T follicular helper cell (primary cell): ENCODE data around the gene GRPEL2.

Experiments used
- DNase-seq: peaks from one replicate; pipeline ENCODE4 v3.0.0-alpha.2; 2020; ENCODE audit warnings: low read depth

Gene GRPEL2

GRCh38 chr5:149357370-149358293, 12.3 kb downstream of the GRPEL2 start, which contains the start of gene PCYOX1L:
TSS of gene PCYOX1L (plus strand) at chr5:149358046. CDS start at chr5:149358069, 23 bp downstream.
- peak; percentile 91 for DNase-seq

DNA sequence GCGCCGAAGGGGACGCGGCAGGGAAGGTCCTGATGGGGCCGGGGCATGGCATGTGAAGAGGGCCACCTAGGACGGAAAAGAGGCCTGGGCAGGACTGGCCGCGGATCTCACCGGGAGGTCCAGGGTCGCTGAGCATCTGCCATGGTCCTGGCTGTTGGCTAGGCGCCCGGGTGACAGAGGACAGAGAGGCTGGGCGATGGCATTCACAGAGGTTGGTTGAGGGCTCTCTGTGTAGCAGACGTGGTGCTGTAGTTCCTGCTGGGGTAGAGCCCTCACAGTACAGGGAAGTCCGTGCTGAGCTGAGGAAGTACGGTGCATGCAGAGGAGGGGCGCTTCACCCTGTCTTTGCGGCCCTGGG, 13.0 kb downstream of the GRPEL2 start:
- DNase-seq = peak; percentile 18

GRCh38 chr5:149358868-149359495, 13.7 kb downstream of the GRPEL2 start:
- DNase-seq = no peak

GRCh38 chr5:149360272-149360671, 15.0 kb downstream of the GRPEL2 start:
- no peak for DNase-seq

DNA sequence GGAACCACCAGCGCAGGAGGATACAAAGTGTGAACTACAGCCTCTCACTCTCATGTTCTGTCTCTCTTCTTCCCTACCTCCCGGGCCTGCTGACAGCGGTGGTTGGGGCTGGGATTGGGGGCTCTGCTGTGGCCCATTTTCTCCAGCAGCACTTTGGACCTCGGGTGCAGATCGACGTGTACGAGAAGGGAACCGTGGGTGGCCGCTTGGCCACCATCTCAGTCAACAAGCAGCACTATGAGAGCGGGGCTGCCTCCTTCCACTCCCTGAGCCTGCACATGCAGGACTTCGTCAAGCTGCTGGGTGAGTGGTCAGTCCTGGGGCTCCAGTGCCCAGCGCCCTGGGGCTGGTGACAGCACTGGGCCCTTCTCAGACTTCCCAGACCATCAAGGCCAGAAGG, 17.2 kb downstream of the GRPEL2 start:
- no peak for DNase-seq

GRCh38 chr5:149363358-149363757, 18.1 kb downstream of the GRPEL2 start:
- DNase-seq = no peak

- DNase-seq = no peak
These were observed 18.6 kb downstream of the GRPEL2 start for GRCh38 chr5:149363936-149364335.

DNA sequence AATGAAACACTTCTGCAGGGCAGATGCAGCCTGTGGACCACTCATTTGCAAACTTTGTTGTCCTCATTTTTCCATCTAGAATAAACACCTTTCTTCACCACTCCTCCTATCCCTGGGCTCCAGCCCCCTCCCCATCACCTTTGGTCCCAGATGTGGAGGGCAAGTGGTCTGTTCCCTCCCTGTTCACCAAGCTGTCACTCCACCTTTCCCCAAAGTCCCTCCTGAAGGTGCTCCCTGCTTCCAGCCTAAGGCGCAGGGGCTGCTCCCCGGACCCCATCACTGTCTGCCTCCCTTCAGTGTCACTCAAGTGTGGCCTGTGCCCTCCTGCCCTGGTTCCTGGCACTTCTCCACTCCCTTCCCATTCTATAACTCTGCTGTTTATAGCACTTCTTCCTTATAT, 19.4 kb downstream of the GRPEL2 start:
- DNase-seq = no peak

DNA sequence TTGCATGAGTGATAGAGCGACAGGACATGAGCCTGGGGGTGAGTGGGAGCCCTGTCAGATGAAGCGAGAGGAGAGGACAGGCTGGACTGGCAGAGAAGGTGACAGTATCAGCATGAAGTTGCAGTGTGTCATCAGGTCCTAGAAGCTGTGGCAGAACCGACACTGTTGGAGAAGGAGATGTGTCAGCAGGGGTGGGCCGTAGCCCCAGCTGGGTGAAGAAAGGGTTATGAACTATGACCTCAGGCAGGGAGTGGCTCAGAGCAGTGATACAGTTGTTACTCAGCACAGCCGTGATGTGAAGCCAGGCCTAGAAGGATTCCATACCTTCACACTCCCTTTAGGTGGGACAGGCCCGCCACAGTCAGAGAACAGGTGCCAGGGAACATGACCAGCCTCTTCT, 20.1 kb downstream of the GRPEL2 start:
- no peak for DNase-seq

GRCh38 chr5:149366169-149366729, 20.9 kb downstream of the GRPEL2 start:
- no peak for DNase-seq

DNA sequence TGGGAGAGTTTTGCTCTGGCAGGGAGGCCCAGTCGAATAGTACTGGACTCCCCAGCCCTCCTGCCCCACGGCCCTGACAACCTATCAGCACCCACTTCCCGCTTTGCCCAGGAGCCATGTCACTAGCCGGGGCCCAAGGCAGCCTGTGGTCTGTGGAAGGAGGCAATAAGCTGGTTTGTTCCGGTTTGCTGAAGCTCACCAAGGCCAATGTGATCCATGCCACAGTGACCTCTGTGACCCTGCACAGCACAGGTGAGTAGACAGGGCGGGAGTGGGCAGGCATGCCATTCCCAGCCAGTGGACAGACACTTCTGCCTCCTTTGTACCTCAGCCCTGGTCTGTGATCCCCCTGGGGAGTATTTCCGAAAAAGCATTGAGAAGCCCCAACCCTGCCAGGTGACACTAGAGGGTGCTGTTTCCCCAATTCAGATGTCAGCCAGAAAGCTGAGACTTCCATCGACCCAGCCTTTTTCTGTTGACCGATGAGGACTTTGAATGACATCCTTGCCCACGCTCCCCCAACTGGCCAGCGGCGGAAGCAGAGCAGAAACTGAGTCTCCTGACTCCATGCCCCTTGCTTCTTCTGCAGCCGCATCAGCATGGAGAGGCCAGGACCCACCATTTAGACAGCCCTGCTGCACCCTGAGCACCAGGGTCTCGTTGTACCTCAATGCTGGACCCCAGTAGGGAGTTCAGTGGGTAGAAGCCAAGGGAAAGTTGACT, 22.1 kb downstream of the GRPEL2 start:
- peak; percentile 35 for DNase-seq

GRCh38 chr5:149367972-149368645, 22.8 kb downstream of the GRPEL2 start:
- no peak for DNase-seq

DNA sequence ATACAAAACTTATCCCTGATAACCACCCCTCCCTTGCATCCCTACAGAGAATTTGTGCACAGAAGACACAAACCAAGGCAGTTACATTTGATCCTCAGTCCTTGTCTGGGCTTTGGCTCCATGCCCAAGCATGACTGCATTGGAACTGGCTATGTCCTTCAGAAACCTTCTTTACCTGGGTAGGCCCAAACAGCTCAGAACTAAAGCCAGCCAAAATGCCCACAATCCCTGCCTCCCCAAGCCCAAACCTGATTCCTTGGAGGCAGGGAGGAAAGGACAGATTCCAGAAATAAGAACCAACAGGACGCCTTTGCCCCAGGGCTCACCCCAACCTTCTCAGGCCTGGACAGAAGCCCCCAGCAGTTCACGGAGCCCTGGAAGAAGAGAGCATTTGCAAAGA, 25.6 kb downstream of the GRPEL2 start:
- no peak for DNase-seq

GRCh38 chr5:149371296-149371962, 26.1 kb downstream of the GRPEL2 start:
- peak; percentile 53 for DNase-seq

DNA sequence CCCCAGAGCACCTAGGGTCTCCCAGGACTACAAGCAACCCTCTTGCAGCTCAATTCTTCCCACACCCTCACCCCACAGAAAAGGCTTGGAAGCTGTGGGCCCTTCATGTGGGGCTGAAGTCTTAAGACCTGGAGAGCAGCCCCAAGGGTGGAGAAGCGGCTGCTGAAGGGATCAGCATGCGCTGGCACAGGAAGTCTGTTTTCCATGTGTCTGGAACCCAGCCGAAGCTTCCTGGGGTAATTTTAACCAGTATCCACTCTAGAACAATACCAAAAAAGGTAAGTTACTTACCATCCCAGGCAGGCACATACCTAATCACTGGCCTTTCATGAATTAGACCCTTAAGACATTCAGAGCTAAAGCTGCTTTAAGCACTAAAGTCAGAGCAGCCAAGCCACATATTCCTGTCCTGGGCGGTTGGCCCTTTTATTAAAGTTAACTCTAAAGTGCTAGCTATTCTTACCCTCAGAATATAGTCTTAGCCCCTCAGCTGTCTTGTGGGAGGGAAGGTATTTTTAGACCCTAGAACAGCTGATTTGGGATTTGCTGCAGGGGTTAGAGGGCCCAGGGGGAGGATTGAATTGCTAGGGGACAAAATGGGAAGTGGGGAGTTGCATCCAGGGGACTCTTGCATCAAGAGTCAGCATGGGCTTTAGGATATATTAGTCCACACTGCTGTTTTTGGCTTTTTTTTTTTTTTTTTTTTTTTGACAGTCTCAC, 26.9 kb downstream of the GRPEL2 start:
- DNase-seq = no peak

DNA sequence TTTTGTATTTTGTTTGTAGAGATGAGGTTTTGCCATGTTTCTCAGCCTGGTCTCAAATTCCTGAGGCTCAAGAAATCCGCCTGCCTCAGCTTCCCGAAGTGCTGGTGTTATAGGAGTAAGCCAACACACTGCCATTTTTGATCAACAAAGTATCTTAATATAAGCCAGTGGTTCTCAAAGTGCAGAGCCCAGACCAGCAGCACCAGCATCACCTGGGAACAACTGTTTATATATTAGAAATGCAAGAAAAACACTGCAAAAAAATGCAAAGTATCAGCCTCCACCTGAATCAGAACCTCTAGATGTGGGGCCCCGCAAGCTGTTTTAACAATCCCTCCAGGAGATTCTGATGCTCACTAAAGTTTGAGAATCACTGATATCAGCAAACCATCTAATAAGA, 27.6 kb downstream of the GRPEL2 start:
- no peak for DNase-seq

GRCh38 chr5:149374303-149374702, 29.0 kb downstream of the GRPEL2 start:
- DNase-seq = no peak

GRCh38 chr5:149374801-149375200, 29.5 kb downstream of the GRPEL2 start:
- no peak for DNase-seq

DNA sequence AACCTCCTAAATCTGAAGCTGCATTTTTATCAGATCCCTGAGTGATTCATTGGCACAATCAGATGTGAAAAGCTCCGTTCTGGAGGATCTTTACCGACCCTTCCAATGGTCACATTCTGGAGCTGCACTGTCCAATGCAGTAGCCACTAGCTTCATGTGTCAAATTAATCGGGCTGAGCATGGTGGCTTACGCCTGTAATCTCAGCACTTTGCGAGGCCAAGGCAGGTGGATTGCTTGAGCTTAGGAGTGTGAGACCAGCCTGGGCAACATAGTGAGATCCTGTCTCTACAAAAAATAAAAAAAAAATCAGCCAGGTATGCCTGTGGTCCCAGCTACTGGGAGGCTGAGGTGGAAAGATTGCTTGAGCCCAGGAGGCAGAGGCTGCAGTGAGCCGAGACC, 30.1 kb downstream of the GRPEL2 start:
- DNase-seq = no peak

DNA sequence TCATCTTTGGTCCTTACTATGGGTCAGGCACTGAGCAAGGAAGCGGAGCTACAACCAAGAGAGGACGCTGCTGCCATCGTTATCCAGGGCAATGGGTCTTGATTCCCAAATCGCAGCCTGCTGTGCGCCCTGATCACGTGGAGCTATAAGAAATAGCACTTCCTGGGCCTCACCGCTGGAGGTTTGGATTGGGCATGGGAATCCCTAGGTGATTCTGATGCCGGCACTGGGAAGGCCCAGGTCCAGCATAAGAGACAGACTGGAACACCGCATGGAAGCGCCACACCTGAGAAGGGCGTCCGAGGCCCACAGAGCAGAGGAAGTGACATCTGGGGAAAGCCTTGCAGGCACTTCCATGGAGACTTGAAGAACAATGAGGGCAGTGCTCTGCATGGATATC, 30.8 kb downstream of the GRPEL2 start:
- no peak for DNase-seq
